Endothelial cell (in vitro differentiated cells): ENCODE measurements around the gene RNF220. TPM values are rescaled to one million over a fixed set of nuclear protein-coding genes. Genes with fewer than 3 reads are reported as not detected.

Source experiments
- DNase-seq: peaks from one replicate; pipeline ENCODE4 v3.0.0; 2021; ENCODE audit warnings: low spot score
- H3K27ac Mint-ChIP-seq: one replicate; pipeline ENCODE4 v1.8.0; 2021; ENCODE audit warnings: mixed read lengths, inconsistent platforms; ENCODE audit not compliant: unreplicated experiment
- H3K27me3 Mint-ChIP-seq: one replicate; pipeline ENCODE4 v1.8.0; 2021; ENCODE audit warnings: mild to moderate bottlenecking, moderate library complexity, mixed read lengths, inconsistent platforms; ENCODE audit not compliant: unreplicated experiment
- H3K36me3 Mint-ChIP-seq: one replicate; pipeline ENCODE4 v1.8.0; 2021; ENCODE audit warnings: mild to moderate bottlenecking, low read depth, mixed read lengths, inconsistent platforms; ENCODE audit not compliant: unreplicated experiment
- H3K4me1 Mint-ChIP-seq: one replicate; pipeline ENCODE4 v1.8.0; 2021; ENCODE audit warnings: mild to moderate bottlenecking, mixed read lengths, inconsistent platforms; ENCODE audit not compliant: unreplicated experiment
- H3K4me3 Mint-ChIP-seq: one replicate; pipeline ENCODE4 v1.8.0; 2021; ENCODE audit warnings: mild to moderate bottlenecking, mixed read lengths, inconsistent platforms; ENCODE audit not compliant: unreplicated experiment
- H3K9me3 Mint-ChIP-seq: one replicate; pipeline ENCODE4 v1.8.0; 2021; ENCODE audit warnings: mixed read lengths, inconsistent platforms; ENCODE audit not compliant: unreplicated experiment
- total RNA-seq: library from RNA; stranded (reverse); fragmentation: NEBNext Ultra II Directional; extraction: Animal tissue kit (Norgen Biotek cat#: 25700); gene quantifications from one replicate; pipeline ENCODE4 v1.2.1, GENCODE V29; 2021; ENCODE audit not compliant: unreplicated experiment
- TF ChIP-seq, protein P1 (sequence below): fragments of 200-600 bp; sonication (generic); IDR thresholded peaks from one replicate; pipeline ENCODE4 v1.5.0; 2021; ENCODE audit warnings: antibody characterized with exemption; ENCODE audit not compliant: unreplicated experiment

RNF220 gene
- total RNA-seq, 1 donor from 2014 or later, result 87.5 TPM

DNA sequence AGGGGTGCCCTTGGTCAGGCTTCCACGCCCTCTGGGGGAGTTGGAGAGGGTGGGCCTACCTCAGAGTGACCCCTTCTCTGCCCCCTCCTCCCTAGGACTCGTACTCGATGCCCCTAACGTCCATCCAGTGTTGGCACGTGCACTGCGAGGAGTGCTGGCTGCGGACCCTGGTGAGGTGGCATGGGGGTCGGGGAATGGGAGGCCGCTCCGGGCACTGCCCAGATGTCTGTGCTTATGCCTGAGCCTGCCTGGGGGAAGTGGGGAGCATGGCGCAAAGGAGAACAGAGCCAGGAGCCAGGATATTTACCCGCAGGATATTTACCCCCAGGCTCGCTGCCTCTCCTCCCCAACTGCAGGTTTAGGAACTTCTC is 244.7 kb downstream of the RNF220 start:
- Mint-ChIP-seq H3K9me3 (no peaks in the 10 kb centered on the region), H3K4me1 (peaks cover 14% of the 10 kb centered on the region), H3K27ac (no peak overlapping the region), H3K36me3 (peaks cover 34% of the 10 kb centered on the region), H3K27me3 (peaks cover 6% of the 10 kb centered on the region), H3K4me3 (no peak overlapping the region)
- TF ChIP-seq, protein P1, sequence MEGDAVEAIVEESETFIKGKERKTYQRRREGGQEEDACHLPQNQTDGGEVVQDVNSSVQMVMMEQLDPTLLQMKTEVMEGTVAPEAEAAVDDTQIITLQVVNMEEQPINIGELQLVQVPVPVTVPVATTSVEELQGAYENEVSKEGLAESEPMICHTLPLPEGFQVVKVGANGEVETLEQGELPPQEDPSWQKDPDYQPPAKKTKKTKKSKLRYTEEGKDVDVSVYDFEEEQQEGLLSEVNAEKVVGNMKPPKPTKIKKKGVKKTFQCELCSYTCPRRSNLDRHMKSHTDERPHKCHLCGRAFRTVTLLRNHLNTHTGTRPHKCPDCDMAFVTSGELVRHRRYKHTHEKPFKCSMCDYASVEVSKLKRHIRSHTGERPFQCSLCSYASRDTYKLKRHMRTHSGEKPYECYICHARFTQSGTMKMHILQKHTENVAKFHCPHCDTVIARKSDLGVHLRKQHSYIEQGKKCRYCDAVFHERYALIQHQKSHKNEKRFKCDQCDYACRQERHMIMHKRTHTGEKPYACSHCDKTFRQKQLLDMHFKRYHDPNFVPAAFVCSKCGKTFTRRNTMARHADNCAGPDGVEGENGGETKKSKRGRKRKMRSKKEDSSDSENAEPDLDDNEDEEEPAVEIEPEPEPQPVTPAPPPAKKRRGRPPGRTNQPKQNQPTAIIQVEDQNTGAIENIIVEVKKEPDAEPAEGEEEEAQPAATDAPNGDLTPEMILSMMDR, result no peak
- no peak for DNase-seq

DNA sequence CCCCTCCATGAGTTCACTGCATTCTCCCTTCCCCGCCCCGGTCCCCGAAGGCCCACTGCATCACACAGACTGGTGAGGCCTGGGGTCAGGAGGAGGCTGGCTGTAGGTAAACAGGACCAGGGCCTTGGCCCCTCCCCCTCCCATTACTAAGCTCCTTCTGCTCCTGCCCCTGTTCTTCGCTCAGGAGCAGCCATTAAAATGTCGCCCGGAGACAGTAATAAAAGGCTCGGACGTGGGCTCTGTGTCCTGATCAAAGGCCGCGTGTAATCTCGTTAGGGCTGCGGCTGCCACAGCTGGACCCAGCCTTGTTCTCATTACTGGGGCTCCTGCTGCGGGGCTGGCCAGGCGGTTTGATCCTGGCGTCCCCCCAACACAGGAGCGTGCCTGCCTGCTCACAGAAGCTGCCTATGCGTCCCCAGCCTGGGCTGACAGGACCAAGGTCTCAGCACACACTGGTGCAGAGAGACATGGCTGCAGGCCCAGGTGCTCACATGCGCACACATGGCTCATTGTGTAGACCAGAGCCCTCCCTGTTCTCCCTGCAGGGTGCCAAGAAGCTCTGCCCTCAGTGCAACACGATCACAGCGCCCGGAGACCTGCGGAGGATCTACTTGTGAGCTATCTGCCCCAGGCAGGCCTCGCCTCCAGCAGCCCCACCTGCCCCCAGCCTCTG is 245.2 kb downstream of the RNF220 start:
- Mint-ChIP-seq H3K27ac (no peak overlapping the region), H3K36me3 (peaks cover 30% of the 10 kb centered on the region), H3K27me3 (peaks cover 6% of the 10 kb centered on the region), H3K4me3 (no peak overlapping the region), H3K4me1 (peaks cover 14% of the 10 kb centered on the region), H3K9me3 (no peaks in the 10 kb centered on the region)
- no peak for DNase-seq
- TF ChIP-seq, protein P1, result no peak

GRCh38 chr1:44651069-44651468 is 246.0 kb downstream of the RNF220 start:
- Mint-ChIP-seq H3K27me3 (peaks cover 6% of the 10 kb centered on the region), H3K9me3 (no peaks in the 10 kb centered on the region), H3K4me1 (peaks cover 14% of the 10 kb centered on the region), H3K27ac (no peak overlapping the region), H3K36me3 (peaks cover 33% of the 10 kb centered on the region), H3K4me3 (no peak overlapping the region)
- TF ChIP-seq, protein P1, result no peak
- no peak for DNase-seq

DNA sequence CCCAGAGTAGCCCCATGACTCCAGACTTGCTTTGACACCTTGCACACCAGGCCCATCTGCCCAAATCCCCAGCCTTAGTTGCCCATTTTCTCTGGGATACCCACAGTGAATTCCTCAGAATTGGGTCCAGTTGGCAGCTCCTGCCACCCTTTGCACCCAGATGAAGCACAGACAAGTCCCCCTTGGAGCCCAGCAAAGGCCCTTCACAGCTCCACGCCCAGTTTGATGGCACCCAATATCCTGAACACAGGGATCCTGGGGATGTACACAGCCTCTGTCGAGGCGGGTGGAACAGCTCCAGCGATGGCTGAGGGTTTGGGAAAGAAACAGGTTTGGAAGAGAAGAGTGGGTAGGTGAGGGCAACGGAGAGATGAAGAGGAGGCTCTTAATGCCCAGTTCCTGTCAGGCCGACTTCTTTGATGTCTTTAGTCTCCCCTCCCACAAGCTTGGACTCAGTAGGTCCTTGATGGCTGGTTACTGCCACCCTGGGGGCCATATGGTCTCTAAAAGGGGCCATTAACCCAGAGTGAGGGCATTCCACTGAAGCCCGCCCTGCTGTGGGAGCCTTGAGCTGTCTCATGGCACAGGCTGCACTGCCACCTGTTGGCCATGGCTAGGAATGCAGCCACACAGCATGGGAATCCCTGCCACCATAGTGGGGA is 247.5 kb downstream of the RNF220 start:
- Mint-ChIP-seq H3K27me3 (peaks cover 4% of the 10 kb centered on the region), H3K4me1 (peaks cover 8% of the 10 kb centered on the region), H3K9me3 (no peaks in the 10 kb centered on the region), H3K36me3 (peaks cover 34% of the 10 kb centered on the region), H3K27ac (peak overlapping the region; percentile 36), H3K4me3 (peak overlapping the region; percentile 37)
- TF ChIP-seq, protein P1, result peak; percentile 86
- peak; percentile 87 for DNase-seq
